Small intestine (tissue), 7 donors: ENCODE measurements around the gene MOB2. TPM values are rescaled to one million over a fixed set of nuclear protein-coding genes. Genes with fewer than 3 reads are reported as not detected.

Source experiments
- DNase-seq, 2 donors: peaks; one replicate each; pipeline versions ENCODE4 v3.0.0 to v3.0.0-alpha.2; 2013
- FAIRE-seq: peaks from 2 replicates; lab custom pipeline; 2012; peaks lifted over from hg19 to GRCh38; lab: Jason Lieb, UNC
- H3K27ac ChIP-seq, 3 donors: one replicate each; pipeline ENCODE4 v1.5.1; 2013; ENCODE audit warnings: low read length in 2 of 3, mild to moderate bottlenecking in 2 of 3, control low read depth in 1 of 3, inconsistent platforms in 1 of 3, low read depth in 1 of 3, moderate library complexity in 1 of 3
- H3K27me3 ChIP-seq, 3 donors: one replicate each; pipeline ENCODE4 v1.6.1; 2013; ENCODE audit warnings: low read length in 3 of 3, inconsistent platforms in 1 of 3; ENCODE audit not compliant: control insufficient read depth in 3 of 3, insufficient read depth in 3 of 3
- H3K36me3 ChIP-seq, 3 donors: one replicate each; pipeline ENCODE4 v1.6.1; 2013; ENCODE audit warnings: low read length in 3 of 3, inconsistent platforms in 1 of 3, low read depth in 1 of 3, mild to moderate bottlenecking in 1 of 3, moderate library complexity in 1 of 3; ENCODE audit not compliant: control insufficient read depth in 3 of 3, insufficient read depth in 2 of 3
- H3K4me1 ChIP-seq, 3 donors: one replicate each; pipeline ENCODE4 v1.6.1; 2013; ENCODE audit warnings: low read length in 2 of 3, inconsistent platforms in 1 of 3, low read depth in 1 of 3, mild to moderate bottlenecking in 1 of 3, moderate library complexity in 1 of 3; ENCODE audit not compliant: control insufficient read depth in 3 of 3, insufficient read depth in 2 of 3
- H3K4me3 ChIP-seq, 3 donors: one replicate each; pipeline ENCODE4 v1.5.1; 2013; ENCODE audit warnings: low read length in 3 of 3, control low read depth in 1 of 3, inconsistent platforms in 1 of 3, low read depth in 1 of 3, mild to moderate bottlenecking in 1 of 3, moderate library complexity in 1 of 3
- H3K9me3 ChIP-seq, 2 donors: one replicate each; pipeline ENCODE4 v1.6.1; 2013; ENCODE audit warnings: low read depth in 1 of 2, low read length in 1 of 2; ENCODE audit not compliant: control insufficient read depth in 2 of 2, insufficient read depth in 1 of 2
- WGBS, 3 donors: extraction: QIAGEN DNeasy Blood & Tissue Kit; methylation state at CpG; one replicate each; pipeline ENCODE4 v1.1.7; 2013; 5-methylcytosine and 5-hydroxymethylcytosine counted together
- polyA plus RNA-seq, 4 donors: library from polyadenylated mRNA; stranded (reverse) in 3 of 4; unstranded in 1 of 4; fragments of 200-250 nt in 3 of 4; fragments of 120-200 nt in 1 of 4; gene quantifications; one replicate each; pipeline versions ENCODE4 v1.2.1 to v1.2.3, GENCODE V29; 2013
- donor health status: healthy with polysubstance abuse.
- donor health status: control.
- donor health status: control.
- donor health status: Bipolar disorder and iron deficiency.
- donor health status: healthy.

The MOB2 gene
- polyA plus RNA-seq, 4 donors, result 28.3 to 48.6 (median 42.0) TPM

GRCh38 chr11:1530686-1531448 is 44.3 kb upstream of the MOB2 start:
- Histone ChIP-seq H3K27me3 (no peaks in the 10 kb centered on the region), H3K27ac (no peak overlapping the region), H3K9me3 (no peaks in the 10 kb centered on the region), H3K4me1 (no peaks in the 10 kb centered on the region), H3K36me3 (peaks cover 0 to 59% (median 8%) of the 10 kb centered on the region in 3 donors), H3K4me3 (no peak overlapping the region)
- FAIRE-seq (no peak), DNase-seq (no peak)
- WGBS, 3 donors, result 88 to 92% (median 90%) methylated on average over 18 to 19 of the region's 19 CpGs

- 80 to 89% (median 81%) methylated on average over 5 of the region's 5 CpGs for WGBS, 3 donors
- H3K4me3 ChIP-seq, result no peak overlapping the region
- no peaks in the 10 kb centered on the region for H3K9me3 ChIP-seq
- H3K36me3 ChIP-seq, result peaks cover 0 to 55% (median 2%) of the 10 kb centered on the region in 3 donors
- H3K4me1 ChIP-seq, result no peaks in the 10 kb centered on the region
- no peak for DNase-seq
- FAIRE-seq, result no peak
- no peaks in the 10 kb centered on the region for H3K27me3 ChIP-seq
- no peak overlapping the region for H3K27ac ChIP-seq
Observed at GRCh38 chr11:1529774-1530173, 43.2 kb upstream of the MOB2 start.

- no peak overlapping the region for H3K4me3 ChIP-seq
- FAIRE-seq, result no peak
- WGBS, 3 donors, result 90 to 94% (median 91%) methylated on average over 17 of the region's 17 CpGs
- no peak overlapping the region for H3K27ac ChIP-seq
- peaks cover 0 to 53% (median 0%) of the 10 kb centered on the region in 3 donors for H3K36me3 ChIP-seq
- no peaks in the 10 kb centered on the region for H3K4me1 ChIP-seq
- no peaks in the 10 kb centered on the region for H3K9me3 ChIP-seq
- no peaks in the 10 kb centered on the region for H3K27me3 ChIP-seq
- no peak for DNase-seq
Observed at GRCh38 chr11:1529286-1529685, 42.7 kb upstream of the MOB2 start.

GRCh38 chr11:1528710-1529109 is 42.1 kb upstream of the MOB2 start:
- H3K9me3 ChIP-seq, result no peaks in the 10 kb centered on the region
- 90 to 92% (median 91%) methylated on average over 9 to 10 of the region's 10 CpGs for WGBS, 3 donors
- DNase-seq, result no peak
- H3K27ac ChIP-seq, result no peak overlapping the region
- H3K27me3 ChIP-seq, result no peaks in the 10 kb centered on the region
- FAIRE-seq, result no peak
- peaks cover 0 to 2% (median 0%) of the 10 kb centered on the region in 3 donors for H3K4me1 ChIP-seq
- peaks cover 0 to 48% (median 0%) of the 10 kb centered on the region in 3 donors for H3K36me3 ChIP-seq
- no peak overlapping the region for H3K4me3 ChIP-seq

GRCh38 chr11:1526785-1527184 is 40.2 kb upstream of the MOB2 start:
- no peak overlapping the region for H3K4me3 ChIP-seq
- no peaks in the 10 kb centered on the region for H3K27me3 ChIP-seq
- WGBS, 3 donors, result 91 to 93% (median 92%) methylated on average over 15 of the region's 15 CpGs
- no peak for FAIRE-seq
- H3K9me3 ChIP-seq, result no peaks in the 10 kb centered on the region
- H3K36me3 ChIP-seq, result peaks cover 0 to 35% (median 0%) of the 10 kb centered on the region in 3 donors
- peaks cover 0 to 6% (median 0%) of the 10 kb centered on the region in 3 donors for H3K4me1 ChIP-seq
- DNase-seq, result no peak
- no peak overlapping the region for H3K27ac ChIP-seq

GRCh38 chr11:1523779-1524178 is 37.2 kb upstream of the MOB2 start:
- no peak overlapping the region for H3K27ac ChIP-seq
- WGBS, 3 donors, result 41 to 53% (median 45%) methylated on average over 4 of the region's 4 CpGs
- H3K4me3 ChIP-seq, result no peak overlapping the region
- no peaks in the 10 kb centered on the region for H3K9me3 ChIP-seq
- H3K36me3 ChIP-seq, result peaks cover 0 to 30% (median 0%) of the 10 kb centered on the region in 3 donors
- DNase-seq (no peak), FAIRE-seq (no peak)
- peaks cover 0 to 6% (median 0%) of the 10 kb centered on the region in 3 donors for H3K4me1 ChIP-seq
- no peaks in the 10 kb centered on the region for H3K27me3 ChIP-seq

GRCh38 chr11:1523077-1523476 is 36.5 kb upstream of the MOB2 start:
- no peak for FAIRE-seq
- H3K27me3 ChIP-seq, result no peaks in the 10 kb centered on the region
- WGBS, 3 donors, result 90 to 92% (median 90%) methylated on average over 6 of the region's 6 CpGs
- peaks cover 0 to 30% (median 0%) of the 10 kb centered on the region in 3 donors for H3K36me3 ChIP-seq
- H3K4me3 ChIP-seq, result no peak overlapping the region
- no peaks in the 10 kb centered on the region for H3K9me3 ChIP-seq
- no peak overlapping the region for H3K27ac ChIP-seq
- peaks cover 0 to 6% (median 0%) of the 10 kb centered on the region in 3 donors for H3K4me1 ChIP-seq
- no peak for DNase-seq

GRCh38 chr11:1522081-1522424 is 35.5 kb upstream of the MOB2 start:
- Histone ChIP-seq H3K4me3 (no peak overlapping the region), H3K36me3 (peaks cover 0 to 36% (median 0%) of the 10 kb centered on the region in 3 donors), H3K4me1 (peaks cover 0 to 6% (median 0%) of the 10 kb centered on the region in 3 donors), H3K9me3 (no peaks in the 10 kb centered on the region), H3K27ac (no peak overlapping the region), H3K27me3 (no peaks in the 10 kb centered on the region)
- FAIRE-seq (no peak), DNase-seq (no peak)
- WGBS, 3 donors, result 87 to 95% (median 89%) methylated on average over 8 of the region's 8 CpGs
